Panc1 (cell line): ENCODE data around the gene AMELY. TPM values are rescaled to one million over a fixed set of nuclear protein-coding genes. Genes with fewer than 3 reads are reported as not detected.

Experiments used
- total RNA-seq: library from RNA; stranded (reverse); gene quantifications from one replicate; pipeline ENCODE4 v1.2.1, GENCODE V29; 2021; ENCODE audit not compliant: unreplicated experiment

AMELY gene
- total RNA-seq, 1 experiment from 2014 or later, result not detected

Other genes with a start within 250 kb of the AMELY start
- gene TBL1Y, start 1.1 kb downstream of the AMELY start, total RNA-seq, result not detected